B cell (primary cell): ENCODE results near the gene ELOVL6.
"Not testable (repeated sequence)": the region's sequence is repeated elsewhere in the genome, so short reads cannot be mapped to it uniquely, and the experiment has no call there.

ENCODE experiments used
- EZH2 ChIP-seq: IDR thresholded peaks from 2 replicates; pipeline ENCODE4 v1.6.1; 2012; ENCODE audit warnings: borderline replicate concordance, low read depth, mild to moderate bottlenecking, moderate library complexity, low read length; ENCODE audit not compliant: insufficient read depth, poor library complexity, severe bottlenecking
- TF ChIP-seq, protein P1 (sequence below): fragments of 200-600 bp; IDR thresholded peaks from one replicate; pipeline ENCODE4 v1.8.0; 2022; ENCODE audit warnings: antibody characterized with exemption, mild to moderate bottlenecking

DNA sequence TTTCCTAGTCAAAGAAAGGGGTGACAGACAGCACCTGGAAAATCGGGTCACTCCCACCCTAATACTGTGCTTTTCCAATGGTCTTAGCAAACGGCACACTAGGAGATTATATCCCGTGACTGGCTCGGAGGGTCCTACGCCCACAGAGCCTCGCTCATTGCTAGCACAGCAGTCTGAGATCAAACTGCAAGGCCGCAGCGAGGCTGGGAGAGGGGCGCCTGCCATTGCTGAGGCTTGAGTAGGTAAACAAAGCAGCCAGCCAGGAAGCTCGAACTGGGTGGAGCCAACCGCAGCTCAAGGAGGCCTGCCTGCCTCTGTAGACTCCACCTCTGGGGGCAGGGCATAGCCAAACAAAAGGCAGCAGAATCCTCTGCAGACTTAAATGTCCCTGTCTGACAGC, 121.6 kb downstream of the ELOVL6 start:
- TF ChIP-seq, protein P1, sequence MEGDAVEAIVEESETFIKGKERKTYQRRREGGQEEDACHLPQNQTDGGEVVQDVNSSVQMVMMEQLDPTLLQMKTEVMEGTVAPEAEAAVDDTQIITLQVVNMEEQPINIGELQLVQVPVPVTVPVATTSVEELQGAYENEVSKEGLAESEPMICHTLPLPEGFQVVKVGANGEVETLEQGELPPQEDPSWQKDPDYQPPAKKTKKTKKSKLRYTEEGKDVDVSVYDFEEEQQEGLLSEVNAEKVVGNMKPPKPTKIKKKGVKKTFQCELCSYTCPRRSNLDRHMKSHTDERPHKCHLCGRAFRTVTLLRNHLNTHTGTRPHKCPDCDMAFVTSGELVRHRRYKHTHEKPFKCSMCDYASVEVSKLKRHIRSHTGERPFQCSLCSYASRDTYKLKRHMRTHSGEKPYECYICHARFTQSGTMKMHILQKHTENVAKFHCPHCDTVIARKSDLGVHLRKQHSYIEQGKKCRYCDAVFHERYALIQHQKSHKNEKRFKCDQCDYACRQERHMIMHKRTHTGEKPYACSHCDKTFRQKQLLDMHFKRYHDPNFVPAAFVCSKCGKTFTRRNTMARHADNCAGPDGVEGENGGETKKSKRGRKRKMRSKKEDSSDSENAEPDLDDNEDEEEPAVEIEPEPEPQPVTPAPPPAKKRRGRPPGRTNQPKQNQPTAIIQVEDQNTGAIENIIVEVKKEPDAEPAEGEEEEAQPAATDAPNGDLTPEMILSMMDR = not testable (repeated sequence)
- not testable (repeated sequence) for TF ChIP-seq EZH2
